Naive B cell (primary cell): ENCODE measurements around the gene ATP10A. TPM values are rescaled to one million over a fixed set of nuclear protein-coding genes. Genes with fewer than 3 reads are reported as not detected.
A peak's percentile ranks its signal among the peaks of the same experiment; 100 is the strongest.
"Not testable (repeated sequence)": the region's sequence is repeated elsewhere in the genome, so short reads cannot be mapped to it uniquely, and the experiment has no call there.

Source experiments
- ATAC-seq, 2 donors: fragments of 150-1000 bp; cut with Tn5 transposase; 2 replicates each; pipeline ENCODE4 v1.10.0; 2021; ENCODE audit warnings: low read depth in 2 of 2, mild to moderate bottlenecking in 2 of 2, moderate library complexity in 2 of 2
- DNase-seq: peaks from one replicate; pipeline ENCODE4 v3.0.0; 2022
- H3K27ac Mint-ChIP-seq, 6 donors: one replicate each; pipeline ENCODE4 v1.8.0; 2020 to 2022; ENCODE audit warnings: mild to moderate bottlenecking in 6 of 6, mixed read lengths in 6 of 6, moderate library complexity in 5 of 6, inconsistent platforms in 2 of 6
- H3K27me3 Mint-ChIP-seq, 3 donors: one replicate each; pipeline ENCODE4 v1.8.0; 2021 to 2022; ENCODE audit warnings: mixed read lengths in 3 of 3, mild to moderate bottlenecking in 1 of 3
- H3K36me3 Mint-ChIP-seq, 2 donors: one replicate each; pipeline ENCODE4 v1.8.0; 2020 to 2022; ENCODE audit warnings: mixed read lengths in 2 of 2, inconsistent platforms in 1 of 2, mild to moderate bottlenecking in 1 of 2
- H3K4me1 Mint-ChIP-seq, 3 donors: one replicate each; pipeline ENCODE4 v1.8.0; 2020 to 2022; ENCODE audit warnings: mixed read lengths in 3 of 3, inconsistent platforms in 1 of 3, mild to moderate bottlenecking in 1 of 3, moderate library complexity in 1 of 3
- H3K4me3 Mint-ChIP-seq, 8 donors: one replicate each; pipeline ENCODE4 v1.8.0; 2020 to 2022; ENCODE audit warnings: mild to moderate bottlenecking in 8 of 8, mixed read lengths in 8 of 8, moderate library complexity in 8 of 8, inconsistent platforms in 2 of 8
- H3K9me3 Mint-ChIP-seq, 7 donors: one replicate each; pipeline ENCODE4 v1.8.0; 2020 to 2022; ENCODE audit warnings: mixed read lengths in 7 of 7, mild to moderate bottlenecking in 5 of 7, inconsistent platforms in 2 of 7, moderate library complexity in 1 of 7
- polyA plus RNA-seq, 6 donors: library from polyadenylated mRNA; unstranded; fragments of 300-500 nt; fragmentation: Illumina TruSeq; gene quantifications; one replicate each; pipeline ENCODE4 v1.2.3, GENCODE V29; 2021; ENCODE audit warnings: low read depth in 6 of 6

Gene ATP10A
- polyA plus RNA-seq, 6 donors from 2014 or later = 0.14 to 0.15 TPM; not detected in 4

- Mint-ChIP-seq H3K36me3 (peaks cover 0 to 7% of the 10 kb centered on the region in 2 donors), H3K27ac (no peak overlapping the region), H3K4me3 (no peak overlapping the region), H3K9me3 (peaks cover 0 to 6% (median 4%) of the 10 kb centered on the region in 7 donors), H3K4me1 (no peaks in the 10 kb centered on the region), H3K27me3 (peaks cover 0 to 24% (median 0%) of the 10 kb centered on the region in 3 donors)
- no peak for ATAC-seq
- no peak for DNase-seq
Measured at GRCh38 chr15:25659251-25659650, 203.9 kb downstream of the ATP10A start.

- Mint-ChIP-seq H3K9me3 (peaks cover 0 to 6% (median 4%) of the 10 kb centered on the region in 7 donors), H3K27me3 (peaks cover 0 to 24% (median 0%) of the 10 kb centered on the region in 3 donors), H3K27ac (peak overlapping the region in 1 of 6 donors; percentile 26), H3K4me1 (no peaks in the 10 kb centered on the region), H3K4me3 (peak overlapping the region in 1 of 8 donors; percentile 56), H3K36me3 (peaks cover 0 to 7% of the 10 kb centered on the region in 2 donors)
- ATAC-seq (no peak), DNase-seq (no peak)
Measured at GRCh38 chr15:25658560-25658959, 204.6 kb downstream of the ATP10A start.

- Mint-ChIP-seq H3K4me1 (no peaks in the 10 kb centered on the region), H3K27me3 (peaks cover 0 to 24% (median 0%) of the 10 kb centered on the region in 3 donors), H3K4me3 (no peak overlapping the region), H3K36me3 (peaks cover 0 to 7% of the 10 kb centered on the region in 2 donors), H3K9me3 (peaks cover 0 to 6% (median 4%) of the 10 kb centered on the region in 7 donors), H3K27ac (no peak overlapping the region)
- DNase-seq (no peak), ATAC-seq (no peak)
Measured at GRCh38 chr15:25655207-25655948, 207.7 kb downstream of the ATP10A start.

GRCh38 chr15:25653371-25653770 is 209.8 kb downstream of the ATP10A start:
- Mint-ChIP-seq H3K27ac (no peak overlapping the region), H3K4me3 (no peak overlapping the region), H3K4me1 (no peaks in the 10 kb centered on the region), H3K27me3 (peaks cover 0 to 22% (median 0%) of the 10 kb centered on the region in 3 donors), H3K36me3 (peaks cover 0 to 7% of the 10 kb centered on the region in 2 donors), H3K9me3 (peaks cover 0 to 6% (median 4%) of the 10 kb centered on the region in 7 donors)
- no peak for DNase-seq
- no peak for ATAC-seq

GRCh38 chr15:25652704-25653103 is 210.4 kb downstream of the ATP10A start:
- Mint-ChIP-seq H3K9me3 (peaks cover 0 to 4% (median under 1%) of the 10 kb centered on the region in 7 donors), H3K27ac (peak overlapping the region in 1 of 6 donors; percentile 35), H3K4me1 (no peaks in the 10 kb centered on the region), H3K27me3 (peaks cover 0 to 16% (median 0%) of the 10 kb centered on the region in 3 donors), H3K4me3 (no peak overlapping the region), H3K36me3 (no peaks in the 10 kb centered on the region)
- ATAC-seq = no peak
- DNase-seq = no peak

- Mint-ChIP-seq H3K4me3 (no peak overlapping the region), H3K36me3 (no peaks in the 10 kb centered on the region), H3K4me1 (no peaks in the 10 kb centered on the region), H3K9me3 (no peaks in the 10 kb centered on the region), H3K27me3 (peaks cover 4 to 8% (median 6%) of the 10 kb centered on the region in 3 donors), H3K27ac (peak overlapping the region in 1 of 6 donors; percentile 73)
- DNase-seq = no peak
- no peak for ATAC-seq
Measured at GRCh38 chr15:25649390-25649789, 213.7 kb downstream of the ATP10A start.

GRCh38 chr15:25643120-25643519 is 220.0 kb downstream of the ATP10A start:
- H3K9me3 Mint-ChIP-seq = no peaks in the 10 kb centered on the region
- DNase-seq (no peak), ATAC-seq (no peak)
- no peak overlapping the region for H3K27ac Mint-ChIP-seq
- peak overlapping the region in 1 of 8 donors; percentile 56 for H3K4me3 Mint-ChIP-seq
- H3K27me3 Mint-ChIP-seq = peaks cover 6 to 25% (median 20%) of the 10 kb centered on the region in 3 donors
- H3K4me1 Mint-ChIP-seq = no peaks in the 10 kb centered on the region
- no peaks in the 10 kb centered on the region for H3K36me3 Mint-ChIP-seq

- no peaks in the 10 kb centered on the region for H3K4me1 Mint-ChIP-seq
- DNase-seq (no peak), ATAC-seq (no peak)
- no peaks in the 10 kb centered on the region for H3K9me3 Mint-ChIP-seq
- no peak overlapping the region for H3K27ac Mint-ChIP-seq
- peaks cover 7 to 20% (median 20%) of the 10 kb centered on the region in 3 donors for H3K27me3 Mint-ChIP-seq
- no peaks in the 10 kb centered on the region for H3K36me3 Mint-ChIP-seq
- H3K4me3 Mint-ChIP-seq = no peak overlapping the region
Measured at GRCh38 chr15:25641762-25642161, 221.4 kb downstream of the ATP10A start.

GRCh38 chr15:25641361-25641760 is 221.8 kb downstream of the ATP10A start:
- Mint-ChIP-seq H3K4me1 (no peaks in the 10 kb centered on the region), H3K4me3 (no peak overlapping the region), H3K9me3 (no peaks in the 10 kb centered on the region), H3K27me3 (peaks cover 11 to 20% (median 20%) of the 10 kb centered on the region in 3 donors), H3K27ac (no peak overlapping the region), H3K36me3 (no peaks in the 10 kb centered on the region)
- ATAC-seq (no peak), DNase-seq (no peak)

- not testable (repeated sequence) for H3K4me3 Mint-ChIP-seq, H3K36me3 Mint-ChIP-seq, H3K4me1 Mint-ChIP-seq, H3K27ac Mint-ChIP-seq, DNase-seq, H3K9me3 Mint-ChIP-seq, ATAC-seq
- H3K27me3 Mint-ChIP-seq = peaks cover 10 to 20% (median 20%) of the 10 kb centered on the region in 3 donors
Measured at GRCh38 chr15:25640959-25641358, 222.2 kb downstream of the ATP10A start.

- DNase-seq (no peak), ATAC-seq (no peak)
- no peaks in the 10 kb centered on the region for H3K4me1 Mint-ChIP-seq
- peaks cover 7 to 20% (median 20%) of the 10 kb centered on the region in 3 donors for H3K27me3 Mint-ChIP-seq
- H3K36me3 Mint-ChIP-seq = no peaks in the 10 kb centered on the region
- no peaks in the 10 kb centered on the region for H3K9me3 Mint-ChIP-seq
- H3K27ac Mint-ChIP-seq = no peak overlapping the region
- no peak overlapping the region for H3K4me3 Mint-ChIP-seq
Measured at GRCh38 chr15:25640381-25640780, 222.7 kb downstream of the ATP10A start.

- H3K4me3 Mint-ChIP-seq, H3K9me3 Mint-ChIP-seq, H3K27me3 Mint-ChIP-seq, H3K4me1 Mint-ChIP-seq, H3K36me3 Mint-ChIP-seq, ATAC-seq, H3K27ac Mint-ChIP-seq, DNase-seq: not testable (repeated sequence)
Measured at GRCh38 chr15:25636486-25636885, 226.6 kb downstream of the ATP10A start.

GRCh38 chr15:25635191-25635590 is 227.9 kb downstream of the ATP10A start:
- ATAC-seq (no peak), DNase-seq (no peak)
- no peak overlapping the region for H3K4me3 Mint-ChIP-seq
- H3K4me1 Mint-ChIP-seq = no peaks in the 10 kb centered on the region
- peaks cover 0 to 2% (median 0%) of the 10 kb centered on the region in 7 donors for H3K9me3 Mint-ChIP-seq
- H3K27me3 Mint-ChIP-seq = peaks cover 0 to 7% (median 0%) of the 10 kb centered on the region in 3 donors
- no peaks in the 10 kb centered on the region for H3K36me3 Mint-ChIP-seq
- no peak overlapping the region for H3K27ac Mint-ChIP-seq

GRCh38 chr15:25633862-25634261 is 229.3 kb downstream of the ATP10A start:
- Mint-ChIP-seq H3K4me1 (no peaks in the 10 kb centered on the region), H3K9me3 (peaks cover 0 to 12% (median 2%) of the 10 kb centered on the region in 7 donors), H3K36me3 (no peaks in the 10 kb centered on the region), H3K27ac (no peak overlapping the region), H3K27me3 (peaks cover 0 to 7% (median 0%) of the 10 kb centered on the region in 3 donors), H3K4me3 (no peak overlapping the region)
- no peak for ATAC-seq
- DNase-seq = no peak
